ENCODE results near the gene WDR88.

- no peak for TF ChIP-seq CTCF (IDR thresholded peaks at IDR 0.05)
- TF ChIP-seq POLR2A (IDR thresholded peaks at IDR 0.05): no peak
- TF ChIP-seq POLR2AphosphoS5 (IDR thresholded peaks at IDR 0.05; ENCODE audit: insufficient read depth in 1 of 2, low read depth in 1 of 2): no peak
Measured at GRCh38 chr19:33096005-33096404, 35.9 kb upstream of the WDR88 start.

All from vagina (tissue), 2 donors.